GM21381 (cell line): ENCODE results near the gene GLS2.
"Not testable (repeated sequence)": the region's sequence is repeated elsewhere in the genome, so short reads cannot be mapped to it uniquely, and the experiment has no call there.

Experiments
- ATAC-seq: cut with Tn5 transposase; IDR thresholded peaks from one replicate; pipeline ENCODE4 v1.9.1; 2021; ENCODE audit warnings: mild to moderate bottlenecking, moderate library complexity; ENCODE audit not compliant: unreplicated experiment

Gene GLS2

GRCh38 chr12:56448860-56449621 lies 38.9 kb downstream of the GLS2 start, which contains the start of gene TIMELESS:
TIMELESS (minus strand) TSS chr12:56449426; CDS start chr12:56434170, 15,256 bp downstream.
- ATAC-seq, result peak; percentile 94

GRCh38 chr12:56443208-56443607 lies 44.8 kb downstream of the GLS2 start:
- not testable (repeated sequence) for ATAC-seq

GRCh38 chr12:56437430-56438176 lies 50.4 kb downstream of the GLS2 start:
- no peak for ATAC-seq

GRCh38 chr12:56434828-56435227 lies 53.1 kb downstream of the GLS2 start:
- ATAC-seq, result no peak

GRCh38 chr12:56431850-56432249 lies 56.1 kb downstream of the GLS2 start:
- no peak for ATAC-seq

GRCh38 chr12:56431288-56431687 lies 56.7 kb downstream of the GLS2 start:
- ATAC-seq, result no peak

- ATAC-seq, result no peak
Observed at GRCh38 chr12:56425940-56426438, 62.0 kb downstream of the GLS2 start.

GRCh38 chr12:56425193-56425592 lies 62.8 kb downstream of the GLS2 start:
- no peak for ATAC-seq
